Measurements from ENCODE around the gene ATE1.

DNA sequence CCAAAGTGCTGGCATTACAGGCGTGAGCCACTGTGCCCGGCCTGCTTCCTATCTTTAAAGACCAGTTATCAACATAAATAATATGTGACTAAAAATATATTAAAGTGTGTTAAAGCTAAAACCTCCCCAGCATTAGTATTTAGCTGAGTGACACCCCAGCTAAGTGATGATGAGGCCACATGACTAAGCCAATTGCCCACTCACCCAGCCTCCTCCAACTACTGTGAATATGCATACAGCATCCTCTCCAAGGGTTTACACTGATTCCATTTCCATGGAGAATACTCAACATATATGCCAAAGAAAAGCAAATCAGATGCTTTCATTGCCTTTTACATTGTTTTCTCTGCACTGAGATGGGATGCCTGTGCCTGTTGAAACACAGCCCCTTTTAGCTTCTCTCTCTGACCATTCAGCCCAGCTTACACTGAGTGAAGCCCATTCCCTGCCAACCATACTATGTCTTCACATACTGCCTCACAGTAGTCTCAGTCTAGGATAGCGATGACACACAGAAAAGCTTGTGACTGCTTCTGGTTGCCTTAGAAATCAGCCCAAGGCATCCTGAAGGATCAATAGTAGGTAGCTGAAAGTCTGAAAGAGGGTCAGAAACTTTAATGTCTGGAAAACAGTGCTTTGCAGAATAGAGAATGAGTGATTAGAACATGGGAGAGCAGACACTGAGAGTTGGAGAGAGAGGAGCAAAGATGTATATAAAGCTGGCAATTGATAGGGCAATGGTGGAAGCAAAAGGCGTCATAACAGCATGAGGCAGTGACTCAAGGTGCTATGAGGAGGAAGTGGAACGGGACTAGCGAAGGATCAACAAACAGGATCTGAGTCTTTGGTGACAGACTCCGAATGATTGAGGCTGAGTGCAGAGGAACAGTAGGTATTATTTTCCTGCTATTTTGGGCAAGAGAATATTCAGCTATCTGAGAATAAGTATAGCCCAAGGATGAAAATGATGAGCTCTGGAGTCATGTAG lies 19.8 kb upstream of the ATE1 start:
- TF ChIP-seq REST (IDR thresholded peaks at IDR 0.05) (no peak), RCOR1 (IDR thresholded peaks at IDR 0.05; ENCODE audit: low read depth, low read length) (no peak), ELK1 (IDR thresholded peaks at IDR 0.05; ENCODE audit: low read depth, low read length) (no peak), POLR2A (IDR thresholded peaks at IDR 0.05; ENCODE audit: low read length) (no peak), HDAC2 (IDR thresholded peaks at IDR 0.05) (no peak), CTCF (IDR thresholded peaks at IDR 0.05) (no peak), SREBF2 (IDR thresholded peaks at IDR 0.05) (no peak)
- TF ChIP-seq, protein P1, sequence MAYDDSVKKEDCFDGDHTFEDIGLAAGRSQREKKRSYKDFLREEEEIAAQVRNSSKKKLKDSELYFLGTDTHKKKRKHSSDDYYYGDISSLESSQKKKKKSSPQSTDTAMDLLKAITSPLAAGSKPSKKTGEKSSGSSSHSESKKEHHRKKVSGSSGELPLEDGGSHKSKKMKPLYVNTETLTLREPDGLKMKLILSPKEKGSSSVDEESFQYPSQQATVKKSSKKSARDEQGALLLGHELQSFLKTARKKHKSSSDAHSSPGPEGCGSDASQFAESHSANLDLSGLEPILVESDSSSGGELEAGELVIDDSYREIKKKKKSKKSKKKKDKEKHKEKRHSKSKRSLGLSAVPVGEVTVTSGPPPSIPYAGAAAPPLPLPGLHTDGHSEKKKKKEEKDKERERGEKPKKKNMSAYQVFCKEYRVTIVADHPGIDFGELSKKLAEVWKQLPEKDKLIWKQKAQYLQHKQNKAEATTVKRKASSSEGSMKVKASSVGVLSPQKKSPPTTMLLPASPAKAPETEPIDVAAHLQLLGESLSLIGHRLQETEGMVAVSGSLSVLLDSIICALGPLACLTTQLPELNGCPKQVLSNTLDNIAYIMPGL (CRISPR knock-in tag; IDR thresholded peaks at IDR 0.05; ENCODE audit: borderline replicate concordance) = no peak
- TF ChIP-seq, protein P2, sequence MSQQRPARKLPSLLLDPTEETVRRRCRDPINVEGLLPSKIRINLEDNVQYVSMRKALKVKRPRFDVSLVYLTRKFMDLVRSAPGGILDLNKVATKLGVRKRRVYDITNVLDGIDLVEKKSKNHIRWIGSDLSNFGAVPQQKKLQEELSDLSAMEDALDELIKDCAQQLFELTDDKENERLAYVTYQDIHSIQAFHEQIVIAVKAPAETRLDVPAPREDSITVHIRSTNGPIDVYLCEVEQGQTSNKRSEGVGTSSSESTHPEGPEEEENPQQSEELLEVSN (IDR thresholded peaks at IDR 0.05; ENCODE audit: borderline replicate concordance, low read depth) = no peak

All from A549 (cell line).